Femur (tissue), 1 donor: ENCODE data around the gene BSDC1.
"Not testable (repeated sequence)": the region's sequence is repeated elsewhere in the genome, so short reads cannot be mapped to it uniquely, and the experiment has no call there.

Source experiments
- DNase-seq: peaks from one replicate; pipeline ENCODE4 v3.0.0-alpha.2; 2017

The BSDC1 gene, protein sequence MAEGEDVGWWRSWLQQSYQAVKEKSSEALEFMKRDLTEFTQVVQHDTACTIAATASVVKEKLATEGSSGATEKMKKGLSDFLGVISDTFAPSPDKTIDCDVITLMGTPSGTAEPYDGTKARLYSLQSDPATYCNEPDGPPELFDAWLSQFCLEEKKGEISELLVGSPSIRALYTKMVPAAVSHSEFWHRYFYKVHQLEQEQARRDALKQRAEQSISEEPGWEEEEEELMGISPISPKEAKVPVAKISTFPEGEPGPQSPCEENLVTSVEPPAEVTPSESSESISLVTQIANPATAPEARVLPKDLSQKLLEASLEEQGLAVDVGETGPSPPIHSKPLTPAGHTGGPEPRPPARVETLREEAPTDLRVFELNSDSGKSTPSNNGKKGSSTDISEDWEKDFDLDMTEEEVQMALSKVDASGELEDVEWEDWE

DNA sequence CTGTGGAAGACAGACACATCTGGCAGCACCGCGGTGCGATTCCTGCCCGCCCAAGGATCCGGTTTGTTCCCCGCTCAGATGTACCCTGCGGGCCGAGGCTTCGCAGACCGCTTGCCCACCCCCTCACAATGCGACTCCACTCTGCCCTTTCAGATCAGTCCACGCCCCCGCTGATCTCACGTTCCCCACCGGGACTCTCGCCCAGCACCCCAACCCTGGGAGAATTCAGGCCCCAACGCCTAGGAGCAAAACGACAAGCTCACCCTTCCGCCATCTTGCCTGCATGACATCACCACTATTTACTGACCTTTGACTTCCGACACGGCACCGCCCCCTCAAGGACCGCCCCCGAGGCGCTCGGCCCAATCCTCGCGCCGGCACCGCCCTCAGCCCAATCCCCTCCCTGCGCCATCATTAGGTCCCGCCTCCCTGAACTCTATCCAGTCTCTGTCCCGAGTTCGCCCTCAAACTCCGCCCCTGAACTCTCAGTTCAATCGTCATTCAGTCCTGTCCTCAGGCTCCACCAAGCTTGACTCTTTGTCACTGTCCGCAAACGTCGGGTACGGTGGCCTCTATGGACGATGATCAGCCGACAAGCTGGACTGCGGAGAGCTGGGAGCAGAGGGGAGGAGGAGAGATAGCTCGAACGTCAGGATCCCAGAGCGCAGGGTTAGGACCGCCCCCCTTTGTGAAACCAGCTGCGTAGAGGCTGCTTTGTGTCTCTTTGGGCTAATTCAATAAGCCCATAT is at the start of gene BSDC1:
BSDC1 (minus strand) TSS at position 301 of the 749 bp plus-strand sequence; CDS start at position 274, 27 bp downstream.
- peak; percentile 99 for DNase-seq

DNA sequence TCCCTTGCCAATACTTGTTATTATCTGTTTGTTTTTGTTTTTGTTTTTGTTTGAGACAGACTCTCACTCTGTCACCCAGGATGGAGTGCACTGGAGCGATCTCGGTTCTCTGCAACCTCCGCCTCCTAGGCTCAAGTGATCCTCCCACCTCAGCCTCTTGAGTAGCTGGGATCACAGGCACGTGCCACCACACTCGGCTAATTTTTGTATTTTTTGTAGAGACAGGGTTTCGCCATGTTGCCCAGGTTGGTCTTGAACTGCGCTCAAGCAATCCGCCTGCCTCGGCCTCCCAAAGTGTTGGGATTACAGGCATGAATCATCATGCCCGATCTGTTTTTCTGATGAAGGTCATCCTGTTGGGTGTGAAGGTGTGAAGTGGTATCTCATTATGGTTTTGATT is 47.2 kb upstream of the BSDC1 start:
- DNase-seq, result not testable (repeated sequence)

DNA sequence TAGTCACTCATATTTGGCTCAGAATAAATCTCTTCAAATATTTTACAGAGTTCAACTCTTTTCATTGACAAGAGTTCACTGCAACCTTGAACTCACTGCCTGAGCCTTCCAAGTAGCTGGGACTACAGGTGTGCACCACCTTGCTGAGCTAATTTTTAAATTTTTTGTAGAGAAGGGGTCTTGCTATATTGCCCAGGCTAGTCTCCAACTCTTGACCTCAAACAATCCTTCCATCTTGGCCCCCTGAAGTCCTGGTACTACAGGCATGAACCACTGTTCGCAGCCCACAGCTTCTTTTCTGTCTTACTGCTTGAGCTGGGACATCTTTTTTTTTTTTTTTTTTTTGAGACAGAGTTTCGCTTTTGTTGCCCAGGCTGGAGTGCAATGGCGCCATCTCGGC is 44.5 kb upstream of the BSDC1 start:
- not testable (repeated sequence) for DNase-seq

DNA sequence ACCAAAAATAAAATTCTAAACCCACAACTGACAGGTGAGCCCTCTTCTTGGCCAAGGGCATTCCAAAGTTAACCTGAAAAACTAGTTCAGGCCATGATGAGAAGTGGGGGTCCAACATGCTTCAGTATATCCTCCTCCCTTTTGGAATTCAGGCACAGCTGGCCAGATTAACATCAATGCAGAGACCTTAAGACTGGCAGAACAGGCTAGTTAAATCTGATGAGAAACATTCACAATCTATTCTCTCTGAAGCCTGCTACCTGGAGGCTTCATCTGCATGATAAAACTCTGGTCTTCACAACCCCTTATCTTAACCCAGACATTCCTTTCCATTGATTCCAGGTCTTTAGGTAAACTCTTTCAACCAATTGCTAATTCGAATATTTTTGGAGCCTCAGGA is 43.9 kb upstream of the BSDC1 start:
- no peak for DNase-seq

DNA sequence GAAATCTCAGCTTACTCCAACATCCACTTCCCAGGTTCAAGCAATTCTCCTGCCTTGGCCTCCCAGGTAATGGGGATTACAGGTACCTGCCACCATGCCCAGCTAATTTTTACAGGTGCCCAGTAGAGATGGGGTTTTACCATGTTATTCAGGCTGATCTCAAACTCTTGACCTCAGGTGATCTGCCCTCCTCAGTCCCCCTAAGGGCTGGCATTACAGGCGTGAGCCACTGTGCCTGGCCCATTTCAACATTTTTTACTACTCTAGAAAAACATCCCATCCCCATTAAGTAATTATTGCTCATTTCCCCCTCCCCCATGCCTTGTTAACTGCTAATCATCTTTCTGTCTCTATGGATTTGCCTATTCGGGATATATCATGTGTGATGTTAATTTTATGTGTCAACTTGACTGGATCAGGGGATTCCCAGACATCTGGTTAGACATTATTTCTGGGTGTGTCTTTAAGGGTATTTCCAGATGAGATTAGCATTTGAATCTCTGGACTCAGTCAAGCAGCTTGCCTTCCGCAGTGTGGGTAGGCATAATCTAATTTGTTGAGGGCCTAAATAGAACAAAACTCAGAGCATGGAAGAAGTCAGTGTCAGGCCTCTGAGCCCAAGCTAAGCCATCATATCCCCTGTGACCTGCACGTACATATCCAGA is 37.6 kb upstream of the BSDC1 start:
- no peak for DNase-seq

DNA sequence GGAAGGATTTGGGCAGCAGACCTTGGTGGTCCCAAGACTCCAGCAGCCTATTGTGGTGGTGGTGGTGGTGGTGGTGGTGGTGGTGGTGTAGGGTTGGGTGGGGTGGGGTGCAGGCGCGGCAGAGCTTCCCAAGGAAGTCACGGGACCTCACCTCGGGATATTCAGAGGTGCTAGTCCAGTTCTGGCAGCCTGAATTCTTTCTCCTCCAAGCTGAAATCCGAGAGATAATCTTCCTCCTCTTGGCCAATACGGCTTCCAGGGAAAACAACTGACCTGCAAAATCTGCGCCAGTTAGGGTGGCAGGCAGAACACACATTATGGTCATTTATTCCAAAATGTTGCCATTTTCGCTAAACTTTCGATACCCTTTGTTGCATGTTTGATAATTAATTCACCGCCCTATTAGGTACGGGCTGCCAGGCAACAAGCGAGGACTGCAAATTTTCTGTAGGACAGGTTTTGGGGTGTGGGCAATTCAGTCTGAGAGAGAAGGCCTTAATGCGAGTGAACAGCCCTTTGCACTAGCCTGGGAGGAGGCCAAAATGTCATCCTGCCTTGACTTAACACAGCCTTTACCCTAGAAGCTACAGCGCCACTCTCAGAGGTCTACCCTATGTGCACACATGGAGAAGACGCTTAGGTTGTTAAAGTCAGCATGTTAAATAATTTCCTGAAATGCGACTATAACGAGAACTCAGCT is 33.2 kb upstream of the BSDC1 start:
- DNase-seq, result no peak

DNA sequence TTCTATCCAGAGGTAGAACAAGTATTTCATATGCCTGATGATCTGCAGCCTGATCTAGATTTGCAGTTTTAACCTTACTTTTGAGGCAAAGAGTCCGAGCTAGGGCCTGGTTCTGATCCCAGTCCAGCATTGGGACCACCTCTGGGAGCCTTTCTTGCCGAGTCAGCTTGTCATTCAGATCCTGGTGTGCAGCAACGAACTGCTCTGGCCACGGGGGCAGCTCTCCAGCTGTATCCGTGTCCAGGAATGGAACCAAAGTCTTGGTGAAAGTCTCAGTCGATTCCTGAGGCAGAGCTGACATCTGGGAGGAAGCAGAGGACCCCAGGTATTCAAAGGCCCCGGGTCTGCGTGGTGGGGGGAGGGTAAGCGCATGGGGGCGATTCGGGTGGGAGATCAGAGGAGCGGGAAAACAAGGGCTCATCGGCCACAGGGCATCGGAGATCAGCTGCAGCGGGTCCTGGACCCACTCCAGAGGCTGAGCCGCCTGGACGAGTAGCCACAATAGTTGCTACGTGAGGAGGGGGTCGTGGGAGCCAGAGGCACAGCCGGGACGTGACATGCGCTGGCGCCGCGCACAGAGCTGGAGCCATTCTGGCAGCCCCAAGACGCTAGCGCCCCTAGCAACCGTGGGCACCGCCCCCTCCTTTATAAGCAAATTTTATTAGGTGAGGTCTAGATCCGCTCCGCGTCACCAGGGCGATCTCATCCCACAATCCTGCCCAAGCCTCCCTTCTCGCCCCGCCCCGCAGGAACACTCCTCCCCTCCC is 32.4 kb upstream of the BSDC1 start:
- DNase-seq, result peak; percentile 38

DNA sequence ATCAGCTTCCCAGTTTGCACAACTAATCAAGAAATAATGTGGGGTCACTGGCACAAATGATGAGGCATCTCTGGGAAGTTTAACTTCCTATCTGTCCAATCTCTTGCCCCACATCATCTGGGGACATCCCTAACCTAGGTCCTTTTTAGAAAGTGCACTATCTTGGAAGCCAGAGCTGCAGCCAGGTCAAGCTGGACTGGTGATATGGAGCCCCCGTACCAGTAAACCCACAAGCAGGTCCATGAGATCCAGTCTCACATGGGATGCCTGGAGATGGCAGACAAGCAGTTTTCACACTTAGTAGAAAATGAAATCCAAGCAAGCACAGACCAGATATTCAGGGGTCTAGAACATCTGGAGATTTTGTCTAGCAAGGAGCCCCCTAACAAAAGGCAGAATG is 27.5 kb upstream of the BSDC1 start:
- DNase-seq, result no peak

DNA sequence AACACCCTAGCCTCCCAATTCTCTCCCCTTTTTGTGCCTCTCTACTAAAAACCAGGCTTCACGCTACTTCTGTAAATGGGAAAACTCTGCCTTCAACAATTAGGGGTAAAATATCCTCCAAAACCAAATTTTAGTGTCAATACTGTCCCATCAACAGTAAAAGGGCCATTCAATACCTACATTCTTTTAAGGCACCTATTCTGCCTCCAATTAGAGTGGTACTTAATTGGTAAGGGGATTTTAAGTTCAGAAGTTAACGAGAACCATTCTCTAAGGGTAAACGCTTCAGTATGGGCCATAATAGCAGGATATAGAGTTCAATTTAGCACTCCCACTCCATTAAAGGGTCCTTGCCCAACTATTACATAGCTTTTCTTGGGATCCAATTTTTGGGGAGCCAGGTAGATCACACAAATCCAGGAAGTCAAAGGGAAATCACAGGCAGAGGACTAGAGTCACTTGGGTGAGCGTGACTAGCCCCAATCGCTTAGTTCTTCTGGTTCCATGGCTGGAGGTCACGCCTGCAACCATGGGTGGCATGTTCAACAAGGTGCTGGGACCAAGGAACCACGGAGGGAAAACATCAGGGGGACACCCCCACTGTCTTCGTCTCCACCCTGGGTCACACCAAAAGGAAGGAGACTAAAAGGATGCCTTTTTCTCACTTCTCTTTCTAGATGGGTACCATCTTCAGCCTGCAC is 20.1 kb upstream of the BSDC1 start:
- no peak for DNase-seq

DNA sequence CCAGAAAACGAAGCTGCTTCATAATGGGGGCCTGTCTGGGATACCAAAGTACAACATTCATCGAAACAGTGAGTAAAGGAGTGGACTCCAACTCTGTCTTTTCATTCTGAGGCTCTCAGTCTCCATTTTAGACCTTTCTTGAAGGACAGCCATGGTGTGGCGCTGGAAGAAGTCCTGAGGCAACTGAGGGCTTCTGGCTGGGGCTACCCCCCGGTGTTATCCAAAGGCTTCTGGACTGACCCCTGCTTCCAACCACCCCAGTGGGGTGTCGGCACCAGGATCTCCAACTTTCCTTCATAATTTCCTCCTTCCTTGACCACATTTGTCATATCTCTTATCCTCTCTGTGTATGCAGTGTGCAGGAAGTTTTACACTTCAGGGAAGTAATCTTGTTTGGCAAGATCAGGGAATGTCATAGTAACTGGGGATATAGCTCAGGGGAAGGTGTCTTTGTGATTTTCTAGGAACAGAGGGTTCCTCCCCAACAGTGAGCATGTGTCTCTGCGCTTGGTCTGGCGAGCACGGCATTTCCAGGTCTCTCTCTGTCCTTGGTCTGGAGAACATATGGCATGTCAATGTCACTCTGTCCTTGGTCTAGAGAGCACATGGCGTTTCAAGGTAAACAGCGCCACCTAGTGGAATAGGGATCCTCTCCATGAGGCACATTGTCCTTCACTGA is 19.4 kb upstream of the BSDC1 start:
- peak; percentile 42 for DNase-seq

DNA sequence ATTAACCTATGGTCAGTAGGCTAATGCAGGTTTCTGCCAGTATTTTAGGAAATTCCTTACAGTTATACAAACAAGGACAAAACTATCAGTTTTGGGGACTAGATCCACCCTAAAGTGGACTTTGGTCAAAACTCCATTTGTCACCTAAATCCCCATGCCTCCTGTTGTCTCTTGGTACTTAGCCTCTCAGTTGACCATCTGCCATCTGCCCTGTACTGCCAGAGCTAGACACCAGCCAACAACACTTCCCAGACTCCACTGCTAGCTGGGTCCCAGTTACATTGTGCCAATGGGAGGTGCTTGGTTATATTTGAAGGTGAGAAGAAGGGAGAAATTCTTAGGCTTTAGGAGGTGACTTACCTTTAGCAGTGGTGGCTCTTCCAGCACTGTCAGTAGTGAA is 17.0 kb upstream of the BSDC1 start:
- no peak for DNase-seq

DNA sequence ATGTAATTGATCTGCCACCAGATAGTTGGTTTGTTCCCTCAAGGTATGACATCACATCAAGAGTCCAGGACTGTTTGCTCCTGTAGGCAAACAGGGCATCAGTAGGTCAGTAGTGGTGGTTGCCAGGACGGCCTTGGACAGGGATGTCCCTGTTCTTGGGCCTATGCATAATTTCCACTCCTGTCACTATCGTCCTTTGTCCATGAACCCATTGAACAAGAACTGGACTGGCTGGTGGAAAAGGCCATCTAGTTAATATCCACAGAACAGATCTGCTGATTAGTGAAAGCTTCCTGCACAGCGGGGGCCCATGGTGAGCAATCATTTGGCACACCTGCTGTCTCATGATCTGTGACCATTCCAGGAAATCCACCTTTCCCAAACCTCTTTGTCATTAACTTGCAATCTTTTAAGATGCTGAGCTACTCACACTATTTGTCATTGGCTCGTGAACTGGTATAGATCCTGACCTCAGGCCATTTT is 12.4 kb upstream of the BSDC1 start:
- DNase-seq, result no peak

DNA sequence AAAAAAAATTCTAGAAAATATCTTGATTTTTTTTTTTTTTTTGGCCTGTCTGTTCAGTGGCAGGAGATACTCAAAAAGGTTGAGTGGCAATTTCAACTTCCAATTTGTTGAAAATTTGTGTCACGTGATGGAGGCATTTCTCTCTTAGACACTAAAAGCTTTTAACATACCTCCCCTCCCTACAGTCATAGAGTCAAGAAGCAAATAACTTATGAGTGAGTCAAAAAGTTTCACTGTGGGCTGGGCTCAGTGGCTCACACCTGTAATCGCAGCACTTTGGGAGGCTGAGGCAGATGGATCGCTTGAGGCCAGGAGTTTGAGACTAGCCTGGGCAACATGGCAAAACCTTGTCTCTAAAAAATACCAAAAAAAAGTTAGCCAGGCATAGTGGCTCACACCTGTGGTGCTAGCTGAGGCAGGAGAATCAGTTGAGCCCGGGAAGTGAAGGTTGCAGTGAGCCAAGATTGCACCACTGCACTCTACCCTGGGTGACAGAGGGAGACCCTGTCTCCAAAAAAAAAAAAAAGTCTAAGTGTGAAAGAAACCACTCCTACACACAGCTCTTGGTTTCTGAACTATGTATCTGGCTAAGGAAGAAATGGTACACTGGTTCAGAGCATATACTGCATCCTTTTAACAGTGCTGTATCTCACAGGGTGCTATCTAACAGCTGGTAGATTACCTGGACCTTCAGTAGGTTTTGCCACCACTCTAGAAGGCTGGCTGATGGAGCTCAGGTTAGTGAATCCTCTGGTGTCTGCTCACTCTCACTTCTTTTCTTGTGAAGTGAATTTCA is 11.6 kb upstream of the BSDC1 start:
- DNase-seq, result no peak

DNA sequence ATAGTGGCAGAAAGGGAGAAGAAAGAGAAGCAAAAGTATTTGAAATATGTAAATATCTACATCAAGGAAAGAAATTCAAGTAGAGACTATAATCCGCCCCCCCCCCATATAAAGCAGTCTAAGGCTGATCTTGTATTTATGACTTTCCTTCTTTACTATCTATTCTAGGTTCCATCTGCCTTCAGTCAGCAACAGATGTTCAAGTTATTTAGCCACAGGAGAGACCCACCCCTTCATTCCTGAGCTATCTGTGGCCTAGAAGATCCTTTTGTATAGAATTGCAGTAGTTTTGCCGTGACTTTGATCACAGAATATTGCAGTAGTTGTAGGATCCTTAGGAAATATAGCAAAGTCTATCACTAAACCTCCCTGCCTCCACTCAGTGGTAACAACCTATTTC is 10.7 kb upstream of the BSDC1 start:
- DNase-seq, result no peak

DNA sequence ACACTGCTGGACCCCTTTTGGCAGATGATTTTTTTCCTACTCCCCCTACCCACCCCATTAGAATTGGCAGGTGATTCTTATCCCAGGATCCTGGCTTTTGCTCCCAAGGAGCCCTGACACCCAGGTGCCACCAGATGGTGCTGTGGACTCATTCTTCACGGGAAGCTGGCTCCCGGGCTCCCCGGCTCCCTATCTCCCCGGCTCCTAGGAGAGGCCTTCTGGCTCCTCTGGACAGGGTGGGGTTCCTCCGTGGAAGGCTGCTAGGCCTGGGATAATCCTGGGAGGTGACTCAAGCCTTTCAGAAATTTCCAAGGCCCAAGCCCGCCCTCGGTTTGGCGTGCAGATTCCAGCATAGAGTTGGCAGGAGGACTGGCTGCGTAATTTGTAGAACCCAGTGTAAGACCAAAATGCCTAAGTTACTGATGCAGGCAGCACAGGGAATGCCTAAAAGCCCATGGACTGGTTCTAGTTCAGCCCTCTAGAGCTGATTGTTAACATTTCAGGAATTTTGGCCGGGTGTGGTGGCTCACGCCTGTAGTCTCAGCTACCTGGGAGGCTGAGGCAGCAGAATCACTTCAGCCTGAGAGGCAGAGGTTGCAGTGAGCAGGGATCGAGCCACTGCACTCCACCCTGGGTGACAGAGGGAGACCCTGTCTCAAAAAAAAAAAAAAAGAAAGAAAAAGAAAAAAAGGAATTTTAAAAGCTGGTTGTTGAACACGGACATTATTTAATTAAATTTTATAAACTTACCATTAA is 6.8 kb upstream of the BSDC1 start:
- peak; percentile 87 for DNase-seq

DNA sequence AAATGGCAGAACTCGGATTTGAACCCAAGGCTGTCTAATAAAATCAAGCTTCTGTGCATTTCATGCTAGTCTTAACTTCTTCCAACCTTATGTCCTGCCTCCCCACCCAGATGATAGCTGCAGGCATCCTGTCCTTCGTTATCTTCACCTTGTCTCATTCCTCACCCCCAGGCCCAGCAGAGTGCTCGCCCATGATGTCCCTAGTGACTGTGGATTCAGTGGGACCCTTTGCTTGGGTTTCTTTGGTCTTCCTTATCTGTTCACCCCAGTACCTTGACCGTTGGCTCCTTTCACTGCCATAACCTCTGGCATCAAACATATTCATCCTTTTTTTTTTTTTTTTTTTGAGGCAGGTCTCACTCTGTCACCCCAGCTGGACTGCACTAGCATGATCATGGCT is 5.6 kb upstream of the BSDC1 start:
- DNase-seq, result no peak

DNA sequence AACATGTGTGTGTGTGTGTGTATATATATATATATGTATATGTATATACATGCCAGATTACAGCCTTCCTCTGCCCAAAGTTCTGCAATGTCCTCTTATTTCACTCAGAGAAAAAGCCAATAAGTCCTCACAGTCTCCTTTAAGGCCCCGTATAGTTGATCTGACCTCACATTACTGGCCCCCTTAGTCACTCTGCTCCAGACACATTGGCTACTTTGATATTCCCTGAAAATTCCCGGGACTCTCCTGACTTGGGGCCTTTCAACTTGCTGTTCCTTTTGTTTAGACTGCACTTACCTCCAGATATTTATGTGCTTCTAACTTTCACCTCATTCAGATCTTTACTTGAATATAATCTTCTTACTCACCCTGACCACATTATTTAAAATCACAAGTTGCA is 4.2 kb upstream of the BSDC1 start:
- DNase-seq, result no peak

DNA sequence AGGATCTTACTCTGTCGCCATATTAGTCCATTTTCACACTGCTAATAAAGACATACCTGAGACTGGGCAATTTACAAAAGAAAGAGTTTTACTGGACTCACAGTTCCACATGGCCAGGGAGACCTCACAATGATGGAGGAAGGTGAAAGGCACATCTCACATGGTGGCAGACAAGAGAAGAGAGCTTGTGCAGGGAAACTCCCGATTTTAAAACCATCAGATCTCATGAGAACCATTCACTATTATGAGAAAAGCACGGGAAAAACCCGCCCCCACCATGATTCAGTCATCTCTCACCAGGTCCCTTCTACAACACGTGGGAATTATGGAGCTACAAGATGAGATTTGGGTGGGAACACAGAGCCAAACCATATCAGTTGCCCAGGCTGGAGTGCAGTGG is 2.3 kb upstream of the BSDC1 start:
- not testable (repeated sequence) for DNase-seq

DNA sequence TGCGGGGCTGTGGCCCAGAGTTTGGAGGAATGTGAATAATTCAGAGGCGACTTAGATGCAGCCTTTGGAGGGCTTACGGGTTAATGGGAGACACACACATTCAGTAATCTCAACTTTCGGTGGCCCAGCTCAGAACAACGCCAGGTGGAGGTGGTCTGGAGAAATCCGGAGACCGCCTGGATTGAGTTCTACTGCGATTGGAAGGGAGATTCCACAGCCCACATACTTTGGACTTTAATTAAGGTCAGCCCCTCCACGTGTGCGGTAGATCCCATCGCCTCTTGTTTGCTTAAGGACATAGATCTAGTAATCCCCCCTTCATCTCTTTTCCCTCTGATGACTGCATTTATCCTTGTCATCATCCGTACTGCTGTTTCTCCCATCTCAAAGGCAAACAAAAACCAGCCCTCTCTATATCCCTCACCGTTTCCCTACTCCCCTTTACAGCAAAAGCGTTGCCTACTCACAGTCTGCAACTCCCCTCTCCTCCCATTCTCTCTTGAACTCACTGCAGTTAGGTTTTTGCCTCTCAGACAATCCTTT is 720 bp upstream of the BSDC1 start:
- DNase-seq, result no peak
